Measurements from ENCODE around the gene BTBD18. TPM values are rescaled to one million over a fixed set of nuclear protein-coding genes. Genes with fewer than 3 reads are reported as not detected.

Gene BTBD18
- total and polyA plus RNA-seq, 2 of the 13 experiments (the other 11 are each of a cell fraction or from before 2014, with no cell fraction given): not detected

DNA sequence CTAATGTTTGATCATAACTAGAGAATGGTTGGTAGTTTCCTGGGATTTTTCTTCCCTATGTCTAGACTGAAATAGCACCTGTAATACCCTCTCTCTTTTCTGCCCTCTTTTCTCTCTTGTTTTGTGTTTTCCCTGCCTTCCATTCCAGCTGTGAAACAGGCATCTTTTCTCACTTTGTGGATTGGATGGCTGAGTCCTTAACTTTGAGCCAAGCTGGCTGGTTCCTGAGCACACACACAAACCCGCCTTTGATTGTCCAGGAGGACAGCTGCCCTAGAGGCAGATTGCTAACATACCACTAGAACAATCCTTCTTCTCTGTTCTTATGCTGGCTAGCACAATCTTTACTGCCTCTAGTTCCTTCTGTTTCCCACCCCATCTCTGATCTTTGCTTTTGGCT, 27.7 kb upstream of the BTBD18 start:
- BruUV-seq (replicated peaks): no TSS peak
- peaks cover 21% of the 10 kb centered on the region; the same call in 1 of the 2 replicates for H4K20me1 ChIP-seq (ENCODE audit: insufficient read depth, low read length)
- FAIRE-seq: peak; percentile 87
- TF ChIP-seq NRL (CRISPR knock-in tag; IDR thresholded peaks at IDR 0.05; ENCODE audit: borderline replicate concordance) (no peak), ZNF644 (CRISPR knock-in tag; IDR thresholded peaks at IDR 0.05; ENCODE audit: low read depth) (peak; percentile 60), ZNF225 (CRISPR knock-in tag; IDR thresholded peaks at IDR 0.05) (no peak), EP300 (IDR thresholded peaks at IDR 0.05; ENCODE audit: low read depth in 2 of 2, low read length in 2 of 2) (no peak), EP300 (CRISPR knock-in tag; IDR thresholded peaks at IDR 0.05; ENCODE audit: borderline replicate concordance) (peak; percentile 41; the same call in 1 of the 2 replicates), ZC3H13 (CRISPR knock-in tag; IDR thresholded peaks at IDR 0.05) (no peak), ISX (CRISPR knock-in tag; conservative IDR thresholded peaks at IDR 0.05) (no peak), PCBP1 (IDR thresholded peaks at IDR 0.05; ENCODE audit: borderline replicate concordance, low read depth, low read length) (no peak), POLR2G (IDR thresholded peaks at IDR 0.05; ENCODE audit: low read depth, low read length) (0 out of 2 replicates have a peak, but pooled peaks have one; percentile 1), ZNF232 (CRISPR knock-in tag; IDR thresholded peaks at IDR 0.05; ENCODE audit: borderline replicate concordance) (no peak), ZNF263 (CRISPR knock-in tag; IDR thresholded peaks at IDR 0.05) (no peak), NCOA2 (CRISPR knock-in tag; IDR thresholded peaks at IDR 0.05) (peak; percentile 48), THAP11 (CRISPR knock-in tag; IDR thresholded peaks at IDR 0.05) (0 out of 2 replicates have a peak, but pooled peaks have one; percentile 11), FOSL2 (CRISPR knock-in tag; IDR thresholded peaks at IDR 0.05) (no peak), FOXO1 (CRISPR knock-in tag; IDR thresholded peaks at IDR 0.05) (no peak), MLXIP (CRISPR knock-in tag; IDR thresholded peaks at IDR 0.05; ENCODE audit: borderline replicate concordance) (no peak), HOXA3 (CRISPR knock-in tag; IDR thresholded peaks at IDR 0.05) (peak; percentile 20; the same call in 1 of the 2 replicates), PPARG (CRISPR knock-in tag; conservative IDR thresholded peaks at IDR 0.05) (no peak), TCF12 (IDR thresholded peaks at IDR 0.05) (no peak), TCF12 (CRISPR knock-in tag; IDR thresholded peaks at IDR 0.05) (no peak), NR2F6 (IDR thresholded peaks at IDR 0.05) (no peak), NR2F6 (CRISPR knock-in tag; IDR thresholded peaks at IDR 0.05) (peak; percentile 25; the same call in 1 of the 2 replicates), GATAD2A (CRISPR knock-in tag; IDR thresholded peaks at IDR 0.05) (peak; percentile 53; the same call in 1 of the 2 replicates)

More for the DNA sequence above, 27.7 kb upstream of the BTBD18 start:
- Histone ChIP-seq H3K4me1 (ENCODE audit: insufficient read depth, low read length) (peaks cover 99% of the 10 kb centered on the region), H3K79me2 (ENCODE audit: insufficient read depth, low read length) (peaks cover 87% of the 10 kb centered on the region), H3K27me3 (ENCODE audit: control insufficient read depth in 1 of 2, insufficient read depth in 2 of 2, low read length in 2 of 2) (no peaks in the 10 kb centered on the region), H3K4me3 (replicated peaks in 1 of 3; ENCODE audit: insufficient read depth in 1 of 3, low read depth in 2 of 3, low read length in 3 of 3) (peak overlapping the region; percentile 17 to 56 (median 28); a peak in 4 of 6 replicates), H3K27ac (ENCODE audit: extremely low read length, insufficient read depth, low read length) (peak overlapping the region; percentile 96), H3K4me2 (ENCODE audit: low read depth, low read length) (peak overlapping the region; percentile 81), H3K9me3 (ENCODE audit: low read length) (no peaks in the 10 kb centered on the region), H2AFZ (ENCODE audit: low read length) (no peak overlapping the region), H3K36me3 (replicated peaks in 1 of 2; ENCODE audit: control insufficient read depth in 1 of 2, insufficient read depth in 2 of 2, low read length in 2 of 2) (peaks cover 0 to 1% of the 10 kb centered on the region in 2 experiments; a peak in 3 of 5 replicates), H3K9ac (ENCODE audit: insufficient read depth, low read depth, low read length) (peak overlapping the region; percentile 77)
- ChIA-PET POLR2A (interaction anchor here (1.1 to 11.1 kb wide), 13 partner anchors 9 to 386 kb away, joined by 3 to 215 read pairs (median 5); partner anchors contain the start of genes BTBD18, CTNND1, MED19 and SELENOH), CTCF (ENCODE audit: low intra/inter-chr PET ratio, low total read pairs) (no interaction called here)
- in situ Hi-C loops (cut with HindIII; ENCODE audit: extremely low pct_ligation_motif_present, low pct_unique_long_range_greater_than_20kb): no loop called here
- intact Hi-C loops (cut with micrococcal nuclease; ENCODE audit: unreplicated experiment): loop anchor here (2.0 kb wide), 1 partner anchor 66 kb away; the partner anchor contains the start of genes MED19 and TMX2
- DNase-seq (ENCODE audit: low spot score) (peak; percentile 86), ATAC-seq (peak; percentile 70)
- WGBS (ENCODE audit: low lambda C conversion rate): 0% methylated on average over 1 of the region's 1 CpG

Data from HepG2 (cell line).